NCI-H1092 treated with DMSO at 0.1 percent for 48 hours (cell line): Measurements from ENCODE around the gene WDCP.
"Not testable (repeated sequence)": the region's sequence is repeated elsewhere in the genome, so short reads cannot be mapped to it uniquely, and the experiment has no call there.

Experiments used
- DNase-seq: peaks from one replicate; lab custom pipeline; 2025; lab: John Stamatoyannopoulos, UW

The WDCP gene

DNA sequence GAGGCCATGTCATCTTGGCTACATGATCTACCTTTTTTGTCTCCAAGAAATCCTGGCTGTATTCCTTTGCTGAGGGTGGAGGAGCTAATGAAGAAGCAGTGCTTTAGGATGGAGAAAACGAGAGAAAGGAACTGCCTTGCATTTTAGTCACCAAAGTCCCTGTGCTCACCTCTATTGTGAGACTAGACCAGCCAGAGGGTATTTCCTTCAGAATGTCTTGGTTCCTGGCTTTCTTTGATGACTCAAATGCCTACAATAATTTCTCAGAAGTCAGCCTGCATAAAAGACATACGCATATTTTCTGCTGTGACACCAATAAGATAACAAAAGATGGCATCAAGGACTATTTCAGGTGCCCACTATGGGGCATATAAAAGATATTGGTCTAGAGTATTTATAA lies 18.1 kb upstream of the WDCP start:
- no peak for DNase-seq

DNA sequence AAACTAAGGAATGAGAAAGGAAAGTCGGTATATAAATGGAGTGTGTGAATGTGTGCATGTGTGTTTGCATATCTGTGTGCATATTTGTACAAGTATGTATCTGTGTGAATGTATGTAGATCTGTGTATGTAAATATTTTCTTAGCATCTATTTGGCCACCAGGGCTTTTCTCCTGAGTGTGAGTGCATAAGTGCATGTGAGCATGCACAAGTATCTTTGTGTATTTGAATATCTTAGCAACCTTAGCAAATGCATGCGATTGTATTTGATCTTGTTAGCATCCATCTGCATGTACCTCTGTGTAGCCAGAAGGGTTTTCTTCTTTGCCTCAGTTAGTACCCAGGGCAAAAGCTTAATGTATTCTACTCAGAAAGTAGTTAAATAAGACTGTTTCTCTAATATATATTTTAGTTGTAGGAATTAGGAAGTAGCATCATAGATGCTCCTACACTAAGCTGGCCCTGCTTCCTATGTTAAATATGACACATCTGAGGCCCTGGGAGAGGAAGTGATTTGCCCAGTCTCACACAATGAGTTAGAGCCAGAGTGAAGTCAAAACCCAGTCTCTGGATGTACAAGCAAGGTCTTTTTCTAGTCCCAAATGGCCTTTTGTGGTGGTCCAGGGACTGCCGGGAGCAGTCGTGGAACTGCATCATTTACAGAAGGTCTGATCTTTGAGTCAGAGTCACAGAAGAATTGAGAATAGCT lies 11.5 kb upstream of the WDCP start:
- no peak for DNase-seq

DNA sequence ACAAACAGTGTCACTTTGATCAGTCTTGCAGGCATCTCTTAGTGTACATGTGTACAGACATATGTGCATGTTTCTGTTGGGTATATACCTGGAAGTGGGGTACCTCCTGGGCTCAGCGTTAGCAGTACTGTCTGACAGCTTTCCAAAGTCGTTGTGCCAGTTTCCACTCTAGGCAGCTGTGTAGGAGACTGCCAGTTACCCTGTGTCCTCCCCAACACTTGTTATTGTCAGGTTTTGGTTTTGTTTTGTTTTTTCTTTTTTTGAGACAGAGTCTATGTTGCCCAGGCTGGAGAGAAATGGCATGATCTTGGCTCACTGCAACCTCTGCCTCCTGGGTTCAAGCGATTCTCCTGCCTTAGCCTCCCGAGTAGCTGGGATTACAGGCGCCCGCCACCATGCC lies 8.6 kb upstream of the WDCP start:
- DNase-seq: no peak

DNA sequence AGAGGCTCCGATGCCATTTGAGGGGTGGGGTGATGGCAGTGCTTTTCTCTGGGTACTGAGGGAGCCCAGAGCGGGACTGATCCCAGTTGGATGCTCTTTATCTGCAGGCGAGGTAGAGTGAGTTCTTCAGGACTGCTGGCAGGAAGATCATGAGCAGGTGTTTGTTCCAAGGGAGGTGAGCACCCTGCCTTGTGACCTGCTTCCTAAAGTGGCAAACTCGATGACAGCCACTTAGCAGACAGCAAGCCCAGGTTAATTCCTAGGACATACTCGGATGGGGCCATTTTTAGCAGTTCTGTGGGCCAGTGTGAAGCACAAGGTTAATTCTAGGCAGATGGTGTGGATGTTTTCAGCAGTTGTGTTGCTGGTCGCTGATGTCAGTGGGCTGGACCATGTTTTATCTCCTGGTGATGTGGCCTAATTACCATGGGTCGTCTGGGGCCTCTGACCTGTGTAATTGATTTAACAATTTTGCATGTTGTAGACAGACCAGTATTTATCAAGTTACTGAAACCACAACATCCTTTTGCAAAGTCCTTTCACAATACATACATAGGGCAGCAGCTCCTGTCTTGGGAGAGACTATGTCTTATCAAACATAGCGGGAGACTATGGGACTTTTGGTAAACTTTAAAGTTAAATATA lies 7.3 kb upstream of the WDCP start:
- no peak for DNase-seq

DNA sequence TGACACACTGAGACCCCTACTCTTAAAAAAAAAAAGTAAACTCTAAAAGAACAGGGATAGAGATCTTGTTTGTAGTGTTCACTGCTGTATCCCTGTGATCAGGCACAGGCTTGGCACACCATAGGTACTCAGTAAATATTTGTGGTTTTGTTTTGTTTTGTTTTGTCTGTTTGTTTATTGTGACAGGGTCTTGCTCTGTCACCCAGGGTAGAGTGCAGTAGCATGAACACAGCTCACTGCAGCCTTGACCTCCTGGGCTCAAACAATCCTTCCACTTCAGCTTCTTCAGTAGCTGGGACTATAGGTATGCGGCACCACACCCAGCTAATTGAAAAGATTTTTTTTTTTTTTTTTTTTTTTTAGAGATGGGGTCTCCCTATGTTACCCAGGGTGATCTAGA lies 5.8 kb upstream of the WDCP start:
- no peak for DNase-seq

DNA sequence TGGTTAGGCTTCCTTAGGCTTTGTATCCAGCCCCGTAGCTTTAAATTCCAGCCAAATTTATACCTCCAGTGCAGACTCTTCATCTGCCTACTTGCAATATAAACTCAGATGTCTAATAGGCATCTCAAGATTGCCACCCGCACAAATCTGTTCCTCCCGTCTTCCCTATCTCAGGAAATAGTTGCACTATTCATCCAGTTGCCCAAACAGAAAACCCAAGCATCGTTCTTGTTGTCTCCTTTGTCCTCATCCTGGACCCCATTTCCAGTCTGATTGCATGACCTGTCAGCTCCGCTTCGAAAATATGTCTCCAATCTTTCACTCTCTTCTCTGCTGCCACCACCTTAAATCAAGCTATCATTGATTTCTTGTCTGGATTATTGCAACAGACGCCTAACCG lies 4.6 kb upstream of the WDCP start:
- DNase-seq: no peak

DNA sequence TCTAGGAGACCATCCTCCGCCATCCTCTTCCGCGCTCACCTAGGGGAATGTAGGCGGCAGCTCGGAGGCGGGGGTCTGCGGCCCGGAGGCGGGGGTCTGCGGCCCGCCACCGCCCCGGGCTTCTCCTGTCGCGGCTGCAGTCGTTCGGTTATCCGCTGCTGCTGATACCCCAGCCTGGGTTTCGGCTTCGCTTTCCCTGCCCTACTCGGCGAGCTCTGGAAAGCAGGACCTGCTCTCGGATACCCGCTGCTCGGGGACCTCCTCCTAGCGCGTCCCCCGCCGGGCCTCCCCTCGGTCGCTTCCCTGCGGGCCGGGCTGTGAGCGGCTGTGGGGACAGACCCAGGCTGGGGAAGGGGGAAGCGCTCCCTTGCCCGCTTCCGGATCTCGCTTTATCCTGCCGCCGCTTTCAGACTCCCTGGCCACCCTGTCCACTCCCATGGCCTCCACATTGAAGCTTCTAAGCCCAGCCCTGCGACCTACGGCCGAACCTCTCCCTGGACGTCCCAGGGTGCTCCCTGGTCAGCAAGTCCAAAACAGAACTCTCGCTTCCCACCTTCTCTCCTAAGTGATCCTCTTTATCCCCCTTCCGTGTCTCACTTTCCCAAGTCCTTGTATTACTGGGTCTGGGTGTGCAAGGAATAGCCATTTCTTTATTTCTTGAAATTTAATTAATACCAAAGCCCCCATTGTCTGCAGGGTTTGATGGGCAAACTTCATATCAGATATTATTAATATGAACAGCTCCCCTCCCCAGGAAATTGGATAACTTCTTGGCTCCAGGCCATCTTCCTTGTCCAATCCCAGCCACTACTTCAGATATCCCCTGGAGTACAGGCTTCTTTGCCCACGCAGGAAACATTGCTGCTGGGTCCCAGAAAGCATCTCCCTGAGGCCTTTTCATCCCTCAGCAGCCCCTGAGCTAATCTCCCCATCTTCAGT lies 3.1 kb upstream of the WDCP start:
- DNase-seq: no peak

DNA sequence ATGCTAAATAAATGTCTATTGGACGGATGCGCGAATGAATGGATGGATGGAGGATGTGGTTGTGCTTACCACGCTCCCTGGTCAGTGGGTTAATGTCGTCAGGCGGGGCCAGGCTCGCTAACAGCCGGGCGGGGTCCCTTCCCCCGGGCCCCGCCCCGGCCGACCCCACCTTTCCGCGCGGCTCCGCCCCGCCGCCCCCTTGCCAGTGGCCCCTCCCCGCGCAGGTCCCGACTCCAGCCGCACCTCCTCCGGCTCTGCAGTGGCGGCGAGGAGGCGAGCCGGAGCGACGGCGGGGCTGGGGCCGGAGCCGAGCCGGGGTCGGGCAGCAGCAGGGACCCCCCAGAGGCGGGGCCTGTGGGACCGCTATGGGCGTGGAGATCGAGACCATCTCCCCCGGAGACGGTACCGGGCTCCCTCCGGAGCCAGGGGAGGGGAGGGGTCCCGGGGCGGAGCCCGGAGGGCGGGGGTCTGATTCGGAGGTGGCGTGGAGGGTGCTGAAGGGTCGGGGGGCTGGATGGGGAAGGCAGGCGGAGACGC lies 2.4 kb upstream of the WDCP start, which contains the start of gene FKBP1B:
Gene FKBP1B, plus strand, starts transcription at position 257 of the 537 bp plus-strand sequence. Its CDS starts 109 bp downstream, at position 366.
- DNase-seq: peak; percentile 9

DNA sequence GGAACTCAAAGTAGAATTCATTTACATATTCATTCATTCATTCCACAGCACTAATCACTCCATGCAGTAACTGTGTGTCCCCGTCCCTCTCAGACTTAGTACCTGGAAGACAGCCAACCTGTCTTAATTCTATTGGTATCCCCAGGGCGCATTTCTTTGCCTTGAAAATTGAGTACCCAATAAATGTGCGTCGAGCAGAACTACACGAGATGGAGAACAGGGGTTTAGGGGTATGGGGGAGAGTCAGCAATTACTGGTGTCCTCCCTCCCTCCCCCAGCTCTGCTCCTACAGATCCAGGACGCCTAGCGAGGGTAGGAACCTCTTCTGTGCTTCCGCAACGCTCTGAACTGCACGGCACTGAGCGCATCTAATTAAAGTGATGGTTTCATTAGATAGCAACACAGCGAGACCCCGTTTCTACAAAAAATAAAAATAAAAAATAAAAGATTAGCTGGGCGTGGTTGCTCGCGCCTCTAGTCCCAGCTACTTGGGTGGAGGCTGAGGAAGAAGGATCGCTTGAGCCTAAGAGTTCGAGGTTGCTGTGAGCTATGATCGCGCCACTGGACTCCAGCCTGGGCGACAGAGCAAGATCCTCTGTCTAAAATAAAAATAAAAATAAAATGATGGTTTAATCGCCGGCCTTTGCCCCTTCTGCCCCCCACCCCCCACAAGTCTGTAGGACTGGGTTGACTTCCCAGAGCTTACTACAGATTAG lies 1.7 kb upstream of the WDCP start:
- DNase-seq: peak; percentile 30

DNA sequence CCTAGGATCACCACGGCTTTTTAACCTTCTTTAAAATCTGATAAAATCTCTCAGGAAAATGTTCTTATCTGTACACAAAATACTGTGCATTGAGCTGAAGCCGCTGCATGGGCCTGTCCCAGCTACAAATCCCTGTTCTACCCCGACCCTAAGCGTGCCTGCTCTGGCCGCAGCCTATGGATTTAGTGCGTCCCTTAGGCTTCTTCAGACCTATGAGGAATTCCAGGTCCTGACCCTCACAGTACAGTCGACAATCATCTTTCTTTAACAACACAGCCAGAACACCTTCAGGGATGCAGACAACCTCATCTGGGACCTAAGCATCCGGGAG lies 477 bp upstream of the WDCP start:
- DNase-seq: no peak

DNA sequence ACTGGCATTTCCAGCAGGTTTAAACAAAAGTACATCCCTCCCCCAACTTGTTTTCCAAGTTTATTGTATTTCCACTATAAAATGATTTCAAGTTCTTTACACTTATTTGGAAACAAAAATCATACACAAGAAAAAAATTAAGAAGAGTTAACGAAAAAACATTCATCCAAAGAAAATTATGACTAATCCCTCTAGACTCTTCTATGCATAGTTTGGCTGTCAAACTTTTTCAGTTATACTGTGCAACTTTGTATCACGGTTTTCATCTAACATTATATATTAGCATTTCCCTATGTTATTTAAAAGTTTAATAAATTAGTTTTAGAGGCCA lies 627 bp downstream of the WDCP start:
- no peak for DNase-seq

DNA sequence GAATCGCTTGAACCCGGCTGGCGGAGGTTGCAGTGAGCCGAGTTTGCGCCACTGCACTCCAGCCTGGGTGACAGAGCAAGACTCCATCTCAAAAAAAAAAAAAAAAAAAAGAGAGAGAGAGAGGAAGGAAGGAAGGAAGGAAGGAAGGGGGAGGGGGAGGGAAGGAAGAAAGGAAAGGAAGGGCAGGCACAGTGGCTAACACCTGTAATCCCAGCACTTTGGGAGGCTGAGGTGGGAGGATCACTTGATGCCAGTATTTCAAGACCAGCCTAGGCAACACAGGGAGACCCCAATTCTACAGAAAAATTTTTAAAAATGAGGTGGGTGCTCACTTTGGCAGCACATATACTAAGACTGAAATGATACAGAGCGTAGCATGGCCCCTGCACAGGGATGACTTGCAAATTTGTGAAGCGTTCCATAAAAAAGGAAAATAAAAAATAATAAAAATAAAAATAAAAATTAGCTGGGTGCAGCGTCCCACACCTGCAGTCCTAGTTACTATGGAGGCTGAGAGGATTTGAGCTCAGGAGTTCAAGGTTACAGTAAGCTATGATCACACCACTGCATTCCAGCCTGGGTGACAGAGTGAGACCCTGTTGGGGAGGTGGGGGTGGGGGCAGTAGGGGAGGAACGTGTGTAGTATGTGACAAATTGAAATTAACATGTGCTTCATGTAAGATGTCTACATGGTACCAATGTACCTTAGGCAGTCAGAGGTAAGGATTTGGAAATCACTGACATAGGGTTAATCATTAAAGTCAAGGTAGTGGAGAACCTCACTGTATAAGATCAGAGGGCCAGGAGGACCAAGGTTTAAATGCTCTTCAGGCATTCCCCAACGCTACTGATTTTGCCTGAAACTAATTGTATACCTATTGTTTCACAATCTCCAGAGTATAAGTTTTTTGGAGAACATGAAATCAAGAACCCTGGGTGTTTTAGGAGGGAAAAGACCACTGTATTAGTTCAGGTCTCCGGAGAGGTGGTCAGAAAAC lies 1.4 kb downstream of the WDCP start:
- DNase-seq: no peak

DNA sequence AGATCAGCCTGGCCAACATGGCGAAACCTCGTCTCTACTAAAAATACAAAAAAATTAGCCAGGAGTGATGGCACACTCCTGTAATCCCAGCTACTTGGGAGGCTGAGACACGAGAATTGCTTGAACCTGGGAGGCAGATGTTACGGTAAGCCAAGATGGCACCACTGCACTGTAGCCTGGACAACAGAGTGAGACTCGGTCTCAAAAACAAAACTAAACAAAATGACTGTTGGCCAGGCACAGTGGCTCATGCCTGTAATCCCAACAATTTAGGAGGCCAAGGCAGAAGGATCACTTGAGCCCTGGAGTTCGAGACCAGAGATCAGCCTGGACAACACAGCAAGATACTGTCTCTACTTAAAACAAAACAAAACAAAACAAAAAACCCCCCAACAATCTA lies 4.1 kb downstream of the WDCP start:
- not testable (repeated sequence) for DNase-seq

DNA sequence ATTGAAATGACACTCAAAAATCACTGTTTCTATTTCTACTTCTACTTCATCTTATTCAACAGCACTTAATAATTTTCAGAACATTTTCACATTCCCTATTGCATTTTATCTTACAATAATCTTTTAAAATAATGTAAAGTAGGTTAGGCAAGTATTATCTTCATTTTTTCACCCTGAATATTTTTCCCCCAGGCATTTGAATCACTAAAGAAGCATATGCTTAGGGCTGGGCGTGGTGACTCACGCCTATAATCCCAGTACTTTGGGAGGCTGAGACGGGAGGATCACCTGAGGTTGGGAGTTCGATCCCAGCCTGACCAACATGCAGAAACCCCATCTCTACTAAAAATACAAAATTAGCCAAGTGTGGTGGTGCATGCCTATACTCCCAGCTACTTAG lies 6.7 kb downstream of the WDCP start:
- no peak for DNase-seq

DNA sequence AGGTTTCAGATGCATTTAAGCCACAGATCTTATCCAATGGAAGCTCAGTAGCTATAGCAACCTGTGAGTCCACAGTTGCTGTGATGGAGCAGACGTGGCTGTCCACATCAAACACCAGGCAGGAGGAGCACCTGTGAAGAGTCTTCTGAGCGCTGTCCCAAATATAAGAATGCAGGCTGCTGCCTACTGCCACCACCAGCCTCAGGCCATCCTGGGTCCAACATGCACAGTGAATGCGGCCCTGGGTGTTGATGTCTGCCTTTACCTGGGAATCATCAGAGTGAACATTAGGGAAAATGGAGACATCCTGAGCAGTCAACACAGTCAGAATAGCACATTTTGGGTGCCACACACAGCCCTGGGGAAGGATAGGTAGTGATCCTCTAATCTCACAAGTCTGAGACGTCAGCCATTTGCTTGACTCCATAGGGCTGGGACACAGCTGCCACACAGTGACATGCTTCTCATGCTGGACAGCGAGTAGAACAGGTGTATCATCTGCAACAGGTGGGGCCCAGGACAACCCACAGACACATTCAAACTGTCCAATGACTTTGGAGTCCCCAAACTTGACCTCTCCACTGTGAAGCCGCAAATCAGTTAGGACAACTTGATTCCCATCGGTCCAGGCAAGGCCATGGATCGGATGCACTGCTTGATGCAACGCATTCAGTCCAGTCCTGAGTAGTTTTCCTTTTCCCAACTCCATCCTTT lies 8.2 kb downstream of the WDCP start:
- DNase-seq: no peak

DNA sequence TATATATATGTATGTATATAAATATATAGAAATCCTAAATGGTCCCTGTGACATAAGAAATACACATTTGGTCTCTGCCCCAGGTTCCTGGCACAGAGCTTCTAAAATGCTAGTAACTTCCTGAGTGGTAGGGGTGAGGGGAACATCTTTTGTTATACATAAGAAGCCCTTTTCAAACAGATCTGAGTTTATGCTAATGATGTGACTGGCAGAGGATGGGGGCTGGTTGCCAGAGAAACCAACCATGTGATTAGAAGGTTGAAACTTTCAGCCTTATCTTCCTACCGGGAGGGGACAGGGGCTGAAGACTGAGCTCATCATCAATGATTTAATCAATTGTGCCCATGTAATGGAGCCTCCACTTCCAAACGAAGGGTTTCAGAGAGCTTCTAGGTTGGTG lies 21.0 kb downstream of the WDCP start:
- no peak for DNase-seq

DNA sequence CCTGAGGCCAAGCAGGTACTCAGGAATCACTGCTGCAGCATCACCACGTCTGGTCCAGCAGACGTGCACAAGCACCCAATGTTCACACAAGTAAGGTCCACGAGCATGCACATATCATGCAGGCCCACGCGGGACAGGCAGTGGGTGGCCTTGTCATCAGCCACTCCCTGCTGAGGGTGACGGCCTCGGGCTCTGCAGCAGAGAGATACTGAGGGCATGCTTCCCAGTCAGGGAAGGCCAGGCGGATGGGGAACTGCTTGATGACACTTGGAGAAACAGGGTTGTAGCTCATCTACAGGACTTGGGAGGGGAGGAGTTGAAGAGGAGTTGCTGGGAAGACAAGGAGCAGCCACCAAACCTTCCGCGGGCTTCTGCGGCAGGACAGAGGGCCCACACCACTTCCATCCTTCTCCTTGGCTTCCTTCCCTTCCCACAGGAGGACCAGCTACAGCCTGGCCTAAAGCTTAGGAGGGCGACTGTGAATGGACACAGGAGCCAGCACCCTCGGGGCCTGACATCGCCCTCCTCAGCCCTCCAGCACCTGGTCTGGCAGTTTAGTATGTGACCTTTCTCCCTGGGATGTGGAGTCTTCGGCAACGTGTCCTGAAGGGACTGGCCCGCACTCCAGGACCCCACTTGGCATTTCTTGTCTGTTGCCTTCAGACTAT lies 22.1 kb downstream of the WDCP start:
- no peak for DNase-seq

DNA sequence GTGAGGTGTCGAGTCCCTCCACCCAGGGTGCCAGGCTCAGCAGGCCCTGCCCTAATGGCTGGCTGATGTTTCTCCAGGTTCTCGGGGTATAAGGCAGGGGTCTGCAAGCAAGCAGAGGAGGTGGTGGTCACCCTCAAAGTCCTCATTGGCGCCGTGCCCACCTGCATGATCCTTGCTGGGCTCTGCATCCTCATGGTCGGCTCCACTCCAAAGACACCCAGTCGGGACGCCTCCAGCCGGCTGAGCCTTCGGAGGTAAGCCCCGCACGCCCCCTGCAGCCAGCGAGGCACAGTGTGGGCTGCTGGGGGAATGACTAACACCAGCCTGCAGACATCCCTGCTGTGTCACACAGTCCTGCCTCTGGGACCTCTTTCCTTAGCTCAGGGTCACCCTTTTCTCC lies 23.2 kb downstream of the WDCP start:
- no peak for DNase-seq

DNA sequence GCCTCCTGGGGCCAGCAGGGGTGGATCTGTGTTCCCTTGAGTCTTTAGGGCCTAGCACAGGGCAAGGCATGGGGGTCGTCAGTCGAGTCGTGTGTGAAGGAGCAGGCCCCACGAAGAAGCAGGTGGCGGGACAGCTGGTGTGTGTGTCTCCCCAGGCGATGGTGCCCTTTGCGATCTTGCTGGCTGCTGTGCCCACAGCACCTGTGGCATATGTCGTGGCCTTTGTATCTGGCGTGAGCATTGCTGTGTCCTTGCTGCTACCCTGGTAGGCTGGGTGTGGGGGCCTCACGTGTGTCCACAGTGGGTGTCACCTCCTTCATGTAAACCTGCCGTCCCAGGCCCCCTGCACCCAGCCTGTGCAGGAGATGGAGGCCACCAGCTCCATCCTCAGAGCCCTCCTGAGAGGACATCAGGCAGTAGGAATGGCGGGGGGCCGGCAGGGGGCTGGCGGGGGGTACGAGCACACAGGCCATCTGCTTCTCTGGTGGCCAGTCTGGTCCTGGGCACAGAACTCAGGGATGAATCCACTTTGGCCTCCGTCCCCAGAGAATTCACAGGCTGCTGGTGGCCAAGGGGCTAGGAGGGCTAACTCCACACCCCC lies 24.1 kb downstream of the WDCP start:
- no peak for DNase-seq
